ENCODE results near the gene NFIA. TPM values are rescaled to one million over a fixed set of nuclear protein-coding genes. Genes with fewer than 3 reads are reported as not detected.

NFIA gene
- total and polyA plus RNA-seq, 5 donors from 2014 or later, result 0.86 to 3.9 (median 1.7) TPM

- Mint-ChIP-seq H3K4me3 (no peak overlapping the region), H3K36me3 (peaks cover 4% of the 10 kb centered on the region), H3K9me3 (no peaks in the 10 kb centered on the region), H3K27me3 (peaks cover 11% of the 10 kb centered on the region), H3K4me1 (no peaks in the 10 kb centered on the region), H3K27ac (no peak overlapping the region)
- ATAC-seq (ENCODE audit: low read depth in 2 of 2) (no peak), DNase-seq (no peak)
- Histone ChIP-seq H3K4me1 (ENCODE audit: control insufficient read depth, insufficient read depth, low read length, poor library complexity, severe bottlenecking) (no peaks in the 10 kb centered on the region), H3K9me3 (ENCODE audit: control insufficient read depth in 2 of 2, low read length in 2 of 2) (no peaks in the 10 kb centered on the region), H3K36me3 (ENCODE audit: control insufficient read depth, insufficient read depth, low read length) (no peaks in the 10 kb centered on the region), H3K27ac (ENCODE audit: insufficient read depth, low read length, poor library complexity, severe bottlenecking) (no peak overlapping the region), H3K27me3 (ENCODE audit: control insufficient read depth, insufficient read depth, low read length) (peaks cover under 1% of the 10 kb centered on the region), H3K4me3 (ENCODE audit: low read depth, low read length) (no peak overlapping the region)
Observed at GRCh38 chr1:61344696-61345095, 262.3 kb downstream of the NFIA start.

GRCh38 chr1:61348025-61348665, 265.8 kb downstream of the NFIA start:
- Mint-ChIP-seq H3K4me3 (no peak overlapping the region), H3K27me3 (peaks cover 4% of the 10 kb centered on the region), H3K4me1 (no peaks in the 10 kb centered on the region), H3K9me3 (no peaks in the 10 kb centered on the region), H3K36me3 (peaks cover 4% of the 10 kb centered on the region), H3K27ac (no peak overlapping the region)
- H3K9me3 ChIP-seq (ENCODE audit: control insufficient read depth in 2 of 2, low read length in 2 of 2), result no peaks in the 10 kb centered on the region
- H3K4me1 ChIP-seq (ENCODE audit: control insufficient read depth, insufficient read depth, low read length, poor library complexity, severe bottlenecking), result no peaks in the 10 kb centered on the region
- H3K36me3 ChIP-seq (ENCODE audit: control insufficient read depth, insufficient read depth, low read length), result no peaks in the 10 kb centered on the region
- DNase-seq (no peak), ATAC-seq (ENCODE audit: low read depth in 2 of 2) (no peak)
- H3K27ac ChIP-seq (ENCODE audit: insufficient read depth, low read length, poor library complexity, severe bottlenecking), result no peak overlapping the region
- H3K27me3 ChIP-seq (ENCODE audit: control insufficient read depth, insufficient read depth, low read length), result no peaks in the 10 kb centered on the region
- no peak overlapping the region for H3K4me3 ChIP-seq (ENCODE audit: low read depth, low read length)

GRCh38 chr1:61352845-61353435, 270.6 kb downstream of the NFIA start:
- H3K4me1 ChIP-seq (ENCODE audit: control insufficient read depth, insufficient read depth, low read length, poor library complexity, severe bottlenecking), result no peaks in the 10 kb centered on the region
- Mint-ChIP-seq H3K27me3 (no peaks in the 10 kb centered on the region), H3K27ac (no peak overlapping the region), H3K36me3 (peaks cover 4% of the 10 kb centered on the region), H3K4me1 (no peaks in the 10 kb centered on the region), H3K4me3 (no peak overlapping the region), H3K9me3 (no peaks in the 10 kb centered on the region)
- no peak for ATAC-seq (ENCODE audit: low read depth in 2 of 2)
- peaks cover 2% of the 10 kb centered on the region for H3K27me3 ChIP-seq (ENCODE audit: control insufficient read depth, insufficient read depth, low read length)
- H3K36me3 ChIP-seq (ENCODE audit: control insufficient read depth, insufficient read depth, low read length), result no peaks in the 10 kb centered on the region
- H3K27ac ChIP-seq (ENCODE audit: insufficient read depth, low read length, poor library complexity, severe bottlenecking), result no peak overlapping the region
- no peak for DNase-seq
- no peak overlapping the region for H3K4me3 ChIP-seq (ENCODE audit: low read depth, low read length)
- no peaks in the 10 kb centered on the region for H3K9me3 ChIP-seq (ENCODE audit: control insufficient read depth in 2 of 2, low read length in 2 of 2)

- Histone ChIP-seq H3K27me3 (ENCODE audit: control insufficient read depth, insufficient read depth, low read length) (peaks cover 2% of the 10 kb centered on the region), H3K9me3 (ENCODE audit: control insufficient read depth in 2 of 2, low read length in 2 of 2) (no peaks in the 10 kb centered on the region), H3K4me1 (ENCODE audit: control insufficient read depth, insufficient read depth, low read length, poor library complexity, severe bottlenecking) (no peaks in the 10 kb centered on the region), H3K27ac (ENCODE audit: insufficient read depth, low read length, poor library complexity, severe bottlenecking) (no peak overlapping the region), H3K36me3 (ENCODE audit: control insufficient read depth, insufficient read depth, low read length) (no peaks in the 10 kb centered on the region), H3K4me3 (ENCODE audit: low read depth, low read length) (no peak overlapping the region)
- DNase-seq, result no peak
- no peak overlapping the region for H3K27ac Mint-ChIP-seq
- H3K27me3 Mint-ChIP-seq, result no peaks in the 10 kb centered on the region
- ATAC-seq (ENCODE audit: low read depth in 2 of 2), result no peak
- H3K4me3 Mint-ChIP-seq, result no peak overlapping the region
- H3K36me3 Mint-ChIP-seq, result no peaks in the 10 kb centered on the region
- no peaks in the 10 kb centered on the region for H3K9me3 Mint-ChIP-seq
- no peaks in the 10 kb centered on the region for H3K4me1 Mint-ChIP-seq
Observed at GRCh38 chr1:61353797-61354406, 271.5 kb downstream of the NFIA start.

- Histone ChIP-seq H3K27ac (ENCODE audit: insufficient read depth, low read length, poor library complexity, severe bottlenecking) (no peak overlapping the region), H3K9me3 (ENCODE audit: control insufficient read depth in 2 of 2, low read length in 2 of 2) (no peaks in the 10 kb centered on the region), H3K36me3 (ENCODE audit: control insufficient read depth, insufficient read depth, low read length) (no peaks in the 10 kb centered on the region), H3K4me1 (ENCODE audit: control insufficient read depth, insufficient read depth, low read length, poor library complexity, severe bottlenecking) (no peaks in the 10 kb centered on the region), H3K4me3 (ENCODE audit: low read depth, low read length) (no peak overlapping the region), H3K27me3 (ENCODE audit: control insufficient read depth, insufficient read depth, low read length) (peaks cover 2% of the 10 kb centered on the region)
- H3K27ac Mint-ChIP-seq, result no peak overlapping the region
- H3K4me1 Mint-ChIP-seq, result no peaks in the 10 kb centered on the region
- no peaks in the 10 kb centered on the region for H3K27me3 Mint-ChIP-seq
- no peak for DNase-seq
- no peak overlapping the region for H3K4me3 Mint-ChIP-seq
- no peaks in the 10 kb centered on the region for H3K36me3 Mint-ChIP-seq
- no peak for ATAC-seq (ENCODE audit: low read depth in 2 of 2)
- H3K9me3 Mint-ChIP-seq, result no peaks in the 10 kb centered on the region
Observed at GRCh38 chr1:61356016-61356415, 273.7 kb downstream of the NFIA start.

GRCh38 chr1:61356995-61357394, 274.6 kb downstream of the NFIA start:
- ATAC-seq (ENCODE audit: low read depth in 2 of 2), result no peak
- H3K4me3 ChIP-seq (ENCODE audit: low read depth, low read length), result no peak overlapping the region
- H3K4me1 Mint-ChIP-seq, result no peaks in the 10 kb centered on the region
- no peak overlapping the region for H3K27ac Mint-ChIP-seq
- H3K36me3 ChIP-seq (ENCODE audit: control insufficient read depth, insufficient read depth, low read length), result no peaks in the 10 kb centered on the region
- no peak overlapping the region for H3K4me3 Mint-ChIP-seq
- no peaks in the 10 kb centered on the region for H3K9me3 ChIP-seq (ENCODE audit: control insufficient read depth in 2 of 2, low read length in 2 of 2)
- H3K27ac ChIP-seq (ENCODE audit: insufficient read depth, low read length, poor library complexity, severe bottlenecking), result no peak overlapping the region
- H3K27me3 Mint-ChIP-seq, result no peaks in the 10 kb centered on the region
- no peaks in the 10 kb centered on the region for H3K9me3 Mint-ChIP-seq
- DNase-seq, result no peak
- H3K4me1 ChIP-seq (ENCODE audit: control insufficient read depth, insufficient read depth, low read length, poor library complexity, severe bottlenecking), result no peaks in the 10 kb centered on the region
- H3K27me3 ChIP-seq (ENCODE audit: control insufficient read depth, insufficient read depth, low read length), result peaks cover 2% of the 10 kb centered on the region
- H3K36me3 Mint-ChIP-seq, result no peaks in the 10 kb centered on the region

GRCh38 chr1:61357539-61357938, 275.2 kb downstream of the NFIA start:
- H3K36me3 Mint-ChIP-seq, result no peaks in the 10 kb centered on the region
- Histone ChIP-seq H3K27me3 (ENCODE audit: control insufficient read depth, insufficient read depth, low read length) (peaks cover 2% of the 10 kb centered on the region), H3K4me1 (ENCODE audit: control insufficient read depth, insufficient read depth, low read length, poor library complexity, severe bottlenecking) (no peaks in the 10 kb centered on the region), H3K27ac (ENCODE audit: insufficient read depth, low read length, poor library complexity, severe bottlenecking) (no peak overlapping the region), H3K4me3 (ENCODE audit: low read depth, low read length) (no peak overlapping the region), H3K9me3 (ENCODE audit: control insufficient read depth in 2 of 2, low read length in 2 of 2) (no peaks in the 10 kb centered on the region), H3K36me3 (ENCODE audit: control insufficient read depth, insufficient read depth, low read length) (no peaks in the 10 kb centered on the region)
- no peak overlapping the region for H3K4me3 Mint-ChIP-seq
- H3K4me1 Mint-ChIP-seq, result no peaks in the 10 kb centered on the region
- DNase-seq (no peak), ATAC-seq (ENCODE audit: low read depth in 2 of 2) (no peak)
- H3K27me3 Mint-ChIP-seq, result no peaks in the 10 kb centered on the region
- H3K9me3 Mint-ChIP-seq, result no peaks in the 10 kb centered on the region
- no peak overlapping the region for H3K27ac Mint-ChIP-seq
